ENCODE results near the gene ITGB5.

The ITGB5 gene

GRCh38 chr3:124846189-124846588 lies 41.0 kb downstream of the ITGB5 start:
- in situ Hi-C loops (cut with HindIII; ENCODE audit: low pct_ligation_motif_present, low pct_unique_long_range_greater_than_20kb, low sequenced_read_pairs), result no loop called here
- DNase-seq, result no peak

- DNase-seq, result peak; percentile 49
- in situ Hi-C loops (cut with HindIII; ENCODE audit: low pct_ligation_motif_present, low pct_unique_long_range_greater_than_20kb, low sequenced_read_pairs), result no loop called here
Measured at GRCh38 chr3:124845406-124845805, 41.8 kb downstream of the ITGB5 start.

- in situ Hi-C loops (cut with HindIII; ENCODE audit: low pct_ligation_motif_present, low pct_unique_long_range_greater_than_20kb, low sequenced_read_pairs), result no loop called here
- DNase-seq, result no peak
Measured at GRCh38 chr3:124843506-124844177, 43.5 kb downstream of the ITGB5 start.

- in situ Hi-C loops (cut with HindIII; ENCODE audit: low pct_ligation_motif_present, low pct_unique_long_range_greater_than_20kb, low sequenced_read_pairs), result no loop called here
Measured at GRCh38 chr3:124843047-124843446, 44.1 kb downstream of the ITGB5 start.

GRCh38 chr3:124841517-124841916 lies 45.6 kb downstream of the ITGB5 start:
- DNase-seq, result no peak
- in situ Hi-C loops (cut with HindIII; ENCODE audit: low pct_ligation_motif_present, low pct_unique_long_range_greater_than_20kb, low sequenced_read_pairs), result no loop called here

More at GRCh38 chr3:124843047-124843446, 44.1 kb downstream of the ITGB5 start:
- DNase-seq, result no peak

GRCh38 chr3:124840331-124840730 lies 46.8 kb downstream of the ITGB5 start:
- in situ Hi-C loops (cut with HindIII; ENCODE audit: low pct_ligation_motif_present, low pct_unique_long_range_greater_than_20kb, low sequenced_read_pairs), result no loop called here
- no peak for DNase-seq

- DNase-seq, result no peak
- in situ Hi-C loops (cut with HindIII; ENCODE audit: low pct_ligation_motif_present, low pct_unique_long_range_greater_than_20kb, low sequenced_read_pairs), result no loop called here
Measured at GRCh38 chr3:124839896-124840295, 47.3 kb downstream of the ITGB5 start.

- no peak for DNase-seq
- in situ Hi-C loops (cut with HindIII; ENCODE audit: low pct_ligation_motif_present, low pct_unique_long_range_greater_than_20kb, low sequenced_read_pairs), result no loop called here
Measured at GRCh38 chr3:124838963-124839362, 48.2 kb downstream of the ITGB5 start.

GRCh38 chr3:124837730-124838186 lies 49.4 kb downstream of the ITGB5 start:
- in situ Hi-C loops (cut with HindIII; ENCODE audit: low pct_ligation_motif_present, low pct_unique_long_range_greater_than_20kb, low sequenced_read_pairs), result no loop called here
- DNase-seq, result peak; percentile 45

- no peak for DNase-seq
- in situ Hi-C loops (cut with HindIII; ENCODE audit: low pct_ligation_motif_present, low pct_unique_long_range_greater_than_20kb, low sequenced_read_pairs), result no loop called here
Measured at GRCh38 chr3:124837065-124837464, 50.1 kb downstream of the ITGB5 start.

GRCh38 chr3:124836448-124836847 lies 50.7 kb downstream of the ITGB5 start:
- in situ Hi-C loops (cut with HindIII; ENCODE audit: low pct_ligation_motif_present, low pct_unique_long_range_greater_than_20kb, low sequenced_read_pairs), result no loop called here
- no peak for DNase-seq

GRCh38 chr3:124834723-124835718 lies 52.1 kb downstream of the ITGB5 start:
- in situ Hi-C loops (cut with HindIII; ENCODE audit: low pct_ligation_motif_present, low pct_unique_long_range_greater_than_20kb, low sequenced_read_pairs), result no loop called here
- DNase-seq, result peak; percentile 66

GRCh38 chr3:124833710-124834332 lies 53.3 kb downstream of the ITGB5 start:
- no peak for DNase-seq
- in situ Hi-C loops (cut with HindIII; ENCODE audit: low pct_ligation_motif_present, low pct_unique_long_range_greater_than_20kb, low sequenced_read_pairs), result no loop called here

GRCh38 chr3:124832782-124833709 lies 54.1 kb downstream of the ITGB5 start:
- peak; percentile 79 for DNase-seq
- in situ Hi-C loops (cut with HindIII; ENCODE audit: low pct_ligation_motif_present, low pct_unique_long_range_greater_than_20kb, low sequenced_read_pairs), result no loop called here

GRCh38 chr3:124831628-124832199 lies 55.5 kb downstream of the ITGB5 start:
- in situ Hi-C loops (cut with HindIII; ENCODE audit: low pct_ligation_motif_present, low pct_unique_long_range_greater_than_20kb, low sequenced_read_pairs), result no loop called here
- DNase-seq, result no peak

GRCh38 chr3:124829819-124830554 lies 57.2 kb downstream of the ITGB5 start:
- in situ Hi-C loops (cut with HindIII; ENCODE audit: low pct_ligation_motif_present, low pct_unique_long_range_greater_than_20kb, low sequenced_read_pairs), result no loop called here
- no peak for DNase-seq

GRCh38 chr3:124829178-124829818 lies 57.9 kb downstream of the ITGB5 start:
- in situ Hi-C loops (cut with HindIII; ENCODE audit: low pct_ligation_motif_present, low pct_unique_long_range_greater_than_20kb, low sequenced_read_pairs), result no loop called here

More at GRCh38 chr3:124829178-124829818, 57.9 kb downstream of the ITGB5 start:
- DNase-seq, result no peak
